MM.1S (cell line): ENCODE measurements around the gene CD209.

Source experiments
- DNase-seq: peaks from one replicate; pipeline ENCODE4 v3.0.0-alpha.2; 2015
- H2AFZ ChIP-seq: fragments of 300-600 bp; sonication (generic); 2 replicates; pipeline ENCODE4 v1.6.0; 2016; ENCODE audit warnings: antibody characterized with exemption, low read length
- H3F3A ChIP-seq: fragments of 300-600 bp; sonication (generic); 2 replicates; pipeline ENCODE4 v1.6.1; 2016; ENCODE audit warnings: mild to moderate bottlenecking, antibody characterized with exemption, low read length, moderate library complexity, mixed read lengths; ENCODE audit not compliant: insufficient read depth
- H3K27ac ChIP-seq: fragments of 300-600 bp; sonication (generic); 2 replicates; pipeline ENCODE4 v1.5.1; 2016; ENCODE audit warnings: mild to moderate bottlenecking, low read length
- H3K27me3 ChIP-seq: fragments of 300-600 bp; sonication (generic); replicated peaks from 2 replicates; pipeline ENCODE4 v1.6.0; 2016; ENCODE audit warnings: low read length; ENCODE audit not compliant: insufficient read depth
- H3K36me3 ChIP-seq: fragments of 300-600 bp; sonication (generic); replicated peaks from 2 replicates; pipeline ENCODE4 v1.6.1; 2016; ENCODE audit warnings: mild to moderate bottlenecking, low read length, mixed read lengths; ENCODE audit not compliant: insufficient read depth
- H3K4me1 ChIP-seq: fragments of 300-600 bp; sonication (generic); 2 replicates; pipeline ENCODE4 v1.6.1; 2016; ENCODE audit warnings: low read length, mixed read lengths
- H3K4me2 ChIP-seq: fragments of 300-600 bp; sonication (generic); 2 replicates; pipeline ENCODE4 v1.6.0; 2016; ENCODE audit warnings: low read depth, low read length
- H3K4me3 ChIP-seq: fragments of 300-600 bp; sonication (generic); 2 replicates; pipeline ENCODE4 v1.5.1; 2016; ENCODE audit warnings: low read length, mixed read lengths
- H3K79me2 ChIP-seq: fragments of 300-600 bp; sonication (generic); 2 replicates; pipeline ENCODE4 v1.6.1; 2016; ENCODE audit warnings: mixed run types, low read length, mixed read lengths
- H3K9ac ChIP-seq: fragments of 300-600 bp; sonication (generic); 2 replicates; pipeline ENCODE4 v1.6.1; 2016; ENCODE audit warnings: low read length, mixed read lengths
- H3K9me2 ChIP-seq: fragments of 300-600 bp; sonication (generic); replicated peaks from 2 replicates; pipeline ENCODE4 v1.6.1; 2016; ENCODE audit warnings: mild to moderate bottlenecking, low read length, mixed read lengths; ENCODE audit not compliant: insufficient read depth
- H3K9me3 ChIP-seq: fragments of 300-600 bp; sonication (generic); replicated peaks from 2 replicates; pipeline ENCODE4 v1.6.1; 2016; ENCODE audit warnings: mild to moderate bottlenecking, low read length, mixed read lengths; ENCODE audit not compliant: insufficient read depth
- H4K20me1 ChIP-seq: fragments of 300-600 bp; sonication (generic); 2 replicates; pipeline ENCODE4 v1.6.1; 2016; ENCODE audit warnings: mild to moderate bottlenecking, low read length, moderate library complexity, mixed read lengths; ENCODE audit not compliant: insufficient read depth
- CTCF ChIP-seq: fragments of 300-600 bp; sonication (generic); IDR thresholded peaks from 2 replicates; pipeline ENCODE4 v1.5.1; 2016; ENCODE audit warnings: antibody characterized with exemption, low read length, mixed read lengths
- EZH2 ChIP-seq: fragments of 300-600 bp; sonication (generic); optimal IDR thresholded peaks from 2 replicates; pipeline ENCODE3; 2017; ENCODE audit warnings: low read depth, mild to moderate bottlenecking, antibody characterized with exemption, low read length, mixed read lengths
- EZH2phosphoT487 ChIP-seq: fragments of 300-600 bp; sonication (generic); IDR thresholded peaks from 2 replicates; pipeline ENCODE4 v1.6.1; 2018; ENCODE audit warnings: antibody characterized with exemption, low read length

Gene CD209

GRCh38 chr19:7763696-7764095 is 16.4 kb upstream of the CD209 start:
- DNase-seq = no peak
- no peaks in the 10 kb centered on the region for H4K20me1 ChIP-seq
- no peaks in the 10 kb centered on the region for H3K36me3 ChIP-seq
- H3F3A ChIP-seq = no peaks in the 10 kb centered on the region
- H3K9me2 ChIP-seq = no peaks in the 10 kb centered on the region
- H3K27ac ChIP-seq = no peak overlapping the region
- H3K4me1 ChIP-seq = no peaks in the 10 kb centered on the region
- no peak overlapping the region for H3K4me2 ChIP-seq
- H3K9ac ChIP-seq = no peak overlapping the region
- H3K27me3 ChIP-seq = peaks cover 71% of the 10 kb centered on the region
- H3K79me2 ChIP-seq = no peaks in the 10 kb centered on the region
- TF ChIP-seq EZH2 (no peak), CTCF (no peak), EZH2phosphoT487 (no peak)
- no peak overlapping the region for H2AFZ ChIP-seq
- H3K4me3 ChIP-seq = no peak overlapping the region
- no peaks in the 10 kb centered on the region for H3K9me3 ChIP-seq

DNA sequence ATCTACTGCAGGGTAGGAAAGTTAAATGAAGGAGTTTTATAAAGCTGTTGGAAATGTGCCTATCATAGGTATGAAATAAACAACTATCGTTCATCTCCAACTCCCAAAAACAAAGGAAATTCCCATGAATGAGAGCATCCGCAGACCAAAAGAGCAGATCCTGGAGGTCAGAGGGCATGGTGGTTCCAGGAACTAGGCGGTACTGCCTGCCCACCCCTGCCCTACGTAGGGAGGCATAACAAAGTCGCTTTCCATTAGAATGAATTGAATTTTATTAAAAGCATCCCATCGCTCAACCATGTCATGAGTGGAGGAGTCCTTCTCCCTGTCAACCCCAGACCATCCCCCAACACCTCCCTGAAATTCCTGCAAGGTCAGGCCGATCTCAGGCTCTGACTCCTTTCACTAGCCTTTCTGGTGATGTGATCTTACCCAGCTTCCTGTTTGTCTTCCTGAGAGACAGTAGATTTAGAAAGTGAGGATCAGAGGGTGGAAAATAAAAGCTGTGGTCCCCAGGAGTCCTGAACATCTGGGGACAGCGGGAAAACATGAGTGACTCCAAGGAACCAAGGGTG is 15.5 kb upstream of the CD209 start, which contains the start of gene CLEC4M:
TSS of gene CLEC4M (plus strand) at position 525 of the 575 bp plus-strand sequence. CDS start at position 549, 24 bp downstream.
- Histone ChIP-seq H2AFZ (no peak within 1 kb of the TSS), H3K79me2 (no peaks in the 10 kb centered on the region), H3K4me2 (no peak within 1 kb of the TSS), H3K4me1 (no peaks in the 10 kb centered on the region), H3K9me3 (no peaks in the 10 kb centered on the region), H4K20me1 (no peaks in the 10 kb centered on the region), H3K9me2 (no peaks in the 10 kb centered on the region), H3K27me3 (peaks cover 64% of the 10 kb centered on the region), H3K4me3 (no peak within 1 kb of the TSS), H3K27ac (no peak within 1 kb of the TSS), H3F3A (no peaks in the 10 kb centered on the region), H3K9ac (no peak within 1 kb of the TSS), H3K36me3 (no peaks in the 10 kb centered on the region)
- TF ChIP-seq CTCF (no peak), EZH2 (no peak), EZH2phosphoT487 (no peak)
- DNase-seq = no peak

- TF ChIP-seq EZH2 (no peak), CTCF (no peak)
- Histone ChIP-seq H3K9me2 (no peaks in the 10 kb centered on the region), H3K9ac (no peak overlapping the region), H3K27me3 (peaks cover 76% of the 10 kb centered on the region), H3K27ac (no peak overlapping the region), H3K4me2 (no peak overlapping the region), H3K9me3 (no peaks in the 10 kb centered on the region), H3K36me3 (no peaks in the 10 kb centered on the region), H4K20me1 (no peaks in the 10 kb centered on the region), H3F3A (no peaks in the 10 kb centered on the region), H3K79me2 (no peaks in the 10 kb centered on the region), H3K4me1 (no peaks in the 10 kb centered on the region), H2AFZ (no peak overlapping the region), H3K4me3 (no peak overlapping the region)
- DNase-seq = no peak
Observed at GRCh38 chr19:7759156-7759555, 11.8 kb upstream of the CD209 start.
